ENCODE measurements around the gene CAPN15. TPM values are rescaled to one million over a fixed set of nuclear protein-coding genes. Genes with fewer than 3 reads are reported as not detected.

Gene CAPN15
- total RNA-seq, 1 donor from 2014 or later, result 60.3 TPM

DNA sequence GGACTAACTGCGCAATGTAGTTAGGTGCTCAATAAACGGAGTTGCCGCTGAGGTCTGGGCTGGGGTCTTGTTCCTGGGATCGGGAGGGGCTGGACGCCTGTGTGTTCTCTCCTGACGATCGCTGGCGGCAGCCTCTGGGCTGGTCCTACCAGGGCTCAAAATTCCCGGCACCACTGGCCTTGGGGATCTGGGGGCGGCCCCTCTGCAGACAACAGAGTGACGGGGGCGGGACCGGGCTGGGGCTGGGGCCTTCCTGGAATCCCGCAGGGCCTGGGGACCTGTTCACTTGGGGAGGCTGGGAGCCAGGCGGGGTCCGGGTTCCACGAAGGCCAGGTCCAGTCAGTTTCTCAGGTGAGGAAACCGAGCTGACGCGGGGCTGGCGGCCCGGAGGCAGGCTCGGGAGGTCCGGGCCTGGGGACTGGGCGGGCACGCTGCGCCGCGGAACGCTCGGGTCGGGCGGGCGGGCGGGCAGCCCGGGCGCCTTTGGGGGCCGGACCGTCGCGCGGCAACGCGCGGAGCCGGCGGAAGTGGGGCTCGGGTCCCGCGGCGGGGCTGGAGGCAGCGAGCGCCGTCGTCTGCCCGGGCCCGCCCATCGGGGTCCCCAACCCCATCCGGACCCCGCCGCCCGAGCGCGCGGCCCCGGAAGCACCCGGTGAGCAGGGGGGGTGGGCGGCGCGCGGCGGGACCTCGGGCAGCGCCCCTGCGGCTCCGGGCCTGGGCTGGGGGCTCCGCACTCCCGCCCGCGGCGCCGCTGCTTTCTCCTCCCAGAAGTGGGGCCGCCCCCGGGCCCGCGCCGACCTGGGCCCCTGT is 42.1 kb downstream of the CAPN15 start, which contains the start of gene PIGQ:
TSS of gene PIGQ (plus strand) at position 524 of the 810 bp plus-strand sequence. CDS start 4,107 bp downstream, outside the sequence.
- peak within 1 kb of the TSS; percentile 71 for H3K27ac Mint-ChIP-seq (ENCODE audit: unreplicated experiment)
- H3K4me3 Mint-ChIP-seq, result peak within 1 kb of the TSS; percentile 93
- H3K4me1 Mint-ChIP-seq, result peaks cover 29% of the 10 kb centered on the region
- DNase-seq (ENCODE audit: low read depth, low spot score), result peak; percentile 59
- H3K9me3 Mint-ChIP-seq, result no peaks in the 10 kb centered on the region
- H3K36me3 Mint-ChIP-seq (ENCODE audit: low read depth), result no peaks in the 10 kb centered on the region
- peaks cover 2% of the 10 kb centered on the region for H3K27me3 Mint-ChIP-seq (ENCODE audit: low read depth)
- TF ChIP-seq CTCF (conservative IDR thresholded peaks at IDR 0.05), result no peak

GRCh38 chr16:572865-573650 is 45.5 kb downstream of the CAPN15 start:
- Mint-ChIP-seq H3K9me3 (no peaks in the 10 kb centered on the region), H3K36me3 (ENCODE audit: low read depth) (no peaks in the 10 kb centered on the region), H3K4me3 (no peak overlapping the region), H3K27me3 (ENCODE audit: low read depth) (no peaks in the 10 kb centered on the region), H3K27ac (ENCODE audit: unreplicated experiment) (no peak overlapping the region), H3K4me1 (peaks cover 25% of the 10 kb centered on the region)
- DNase-seq (ENCODE audit: low read depth, low spot score), result no peak
- TF ChIP-seq CTCF (conservative IDR thresholded peaks at IDR 0.05), result no peak

- no peaks in the 10 kb centered on the region for H3K36me3 Mint-ChIP-seq (ENCODE audit: low read depth)
- no peak overlapping the region for H3K4me3 Mint-ChIP-seq
- TF ChIP-seq CTCF (conservative IDR thresholded peaks at IDR 0.05), result no peak
Observed at GRCh38 chr16:574021-574760, 46.7 kb downstream of the CAPN15 start.

GRCh38 chr16:575354-576196 is 48.1 kb downstream of the CAPN15 start:
- TF ChIP-seq CTCF (conservative IDR thresholded peaks at IDR 0.05), result no peak
- Mint-ChIP-seq H3K36me3 (ENCODE audit: low read depth) (no peaks in the 10 kb centered on the region), H3K27me3 (ENCODE audit: low read depth) (no peaks in the 10 kb centered on the region), H3K4me3 (no peak overlapping the region), H3K27ac (ENCODE audit: unreplicated experiment) (no peak overlapping the region), H3K4me1 (peaks cover 16% of the 10 kb centered on the region), H3K9me3 (no peaks in the 10 kb centered on the region)
- no peak for DNase-seq (ENCODE audit: low read depth, low spot score)

More at GRCh38 chr16:574021-574760, 46.7 kb downstream of the CAPN15 start:
- Mint-ChIP-seq H3K27me3 (ENCODE audit: low read depth) (no peaks in the 10 kb centered on the region), H3K27ac (ENCODE audit: unreplicated experiment) (no peak overlapping the region), H3K9me3 (no peaks in the 10 kb centered on the region), H3K4me1 (peaks cover 21% of the 10 kb centered on the region)
- DNase-seq (ENCODE audit: low read depth, low spot score), result no peak

All from neural crest cell (in vitro differentiated cells).